HG02623 (cell line): ENCODE data around the gene DAGLB.

Source experiments
- ATAC-seq: cut with Tn5 transposase; IDR thresholded peaks from one replicate; pipeline ENCODE4 v1.9.1; 2021; ENCODE audit warnings: moderate library complexity; ENCODE audit not compliant: unreplicated experiment

The DAGLB gene

DNA sequence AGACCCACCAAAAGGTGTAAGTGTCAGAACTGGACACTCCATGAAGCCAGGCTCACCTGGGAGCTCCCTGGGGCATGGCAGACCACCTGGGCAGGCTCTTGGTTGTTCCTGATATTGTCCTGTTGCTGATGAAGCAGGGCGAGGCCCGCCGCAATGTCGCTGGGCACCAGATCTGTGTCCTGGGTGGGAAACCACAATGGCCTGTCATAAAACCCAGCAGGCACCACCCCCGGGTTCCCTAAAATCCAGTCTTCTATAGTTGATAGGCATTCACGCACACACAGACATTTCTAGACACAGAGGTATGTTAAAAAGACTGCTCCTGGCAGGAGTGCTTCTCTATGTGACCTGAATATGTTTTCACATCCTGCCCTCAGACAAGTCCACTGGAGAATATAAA, 15.0 kb downstream of the DAGLB start:
- ATAC-seq, result no peak

DNA sequence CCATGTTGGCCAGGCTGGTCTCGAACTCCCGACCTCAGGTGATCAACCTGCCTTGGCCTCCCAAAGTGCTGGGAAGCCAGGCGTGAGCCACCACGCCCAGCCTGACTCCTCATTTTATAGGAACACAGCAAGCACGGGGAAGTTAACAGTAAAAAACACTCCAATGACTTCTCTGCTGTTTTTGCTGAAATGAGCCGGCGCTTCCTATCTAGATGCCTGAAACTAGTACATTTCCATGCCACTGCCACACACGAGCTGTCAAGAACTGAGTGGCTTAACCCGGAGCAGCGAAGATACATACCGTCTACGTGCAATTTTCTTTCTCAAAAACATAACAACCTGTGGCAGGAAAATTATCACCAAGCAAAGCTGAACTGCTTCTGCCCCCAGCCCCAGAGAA, 16.8 kb downstream of the DAGLB start:
- no peak for ATAC-seq

DNA sequence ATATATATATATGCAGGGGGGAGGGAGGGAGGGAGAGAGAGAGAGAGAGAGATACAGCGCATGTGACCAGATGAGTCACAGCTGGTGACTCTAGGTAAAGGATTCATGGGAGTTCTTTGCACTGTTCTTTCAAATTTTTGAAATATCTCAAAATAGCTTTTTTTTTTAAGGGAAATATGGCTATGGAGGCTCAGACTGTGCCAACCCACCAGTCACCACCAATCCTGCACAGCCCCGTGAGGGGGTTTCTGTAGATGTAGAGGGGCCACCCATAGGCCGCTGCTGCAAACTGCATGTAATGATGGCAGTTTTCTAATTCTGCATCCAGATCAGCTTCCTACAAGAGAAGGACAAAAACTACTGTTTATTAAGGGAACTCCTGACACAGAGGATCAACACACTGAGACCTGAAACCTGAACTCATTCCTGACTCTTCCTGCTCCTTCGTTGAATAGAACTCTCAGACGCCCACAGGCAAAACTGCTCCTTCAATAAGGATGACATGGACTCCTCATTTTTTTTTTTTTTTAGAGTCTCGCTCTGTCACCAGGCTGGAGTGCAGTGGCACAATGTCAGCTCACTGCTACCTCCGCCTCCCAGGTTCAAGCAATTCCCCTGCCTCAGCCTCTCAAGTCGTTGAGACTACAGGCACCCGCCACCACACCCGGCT, 17.3 kb downstream of the DAGLB start:
- ATAC-seq, result no peak

DNA sequence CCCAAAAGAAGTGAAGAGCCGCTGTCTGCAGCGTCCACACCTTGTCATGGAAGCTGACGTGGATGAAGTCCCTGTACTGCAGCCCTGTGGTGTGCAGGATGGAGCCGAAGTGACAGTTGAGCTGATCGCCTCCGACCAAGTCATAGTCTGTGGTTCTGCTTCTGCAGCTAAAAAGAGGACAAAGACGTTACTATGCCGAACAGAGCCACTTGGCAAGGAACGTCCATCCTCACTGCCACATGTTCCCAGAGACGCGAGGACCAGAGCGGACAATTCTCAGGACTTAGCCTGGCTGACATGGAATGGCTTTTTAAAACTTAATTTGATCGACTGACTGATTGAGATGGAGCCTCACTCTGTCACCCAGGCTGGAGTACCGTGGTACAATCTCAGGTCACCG, 21.8 kb downstream of the DAGLB start:
- ATAC-seq, result no peak

DNA sequence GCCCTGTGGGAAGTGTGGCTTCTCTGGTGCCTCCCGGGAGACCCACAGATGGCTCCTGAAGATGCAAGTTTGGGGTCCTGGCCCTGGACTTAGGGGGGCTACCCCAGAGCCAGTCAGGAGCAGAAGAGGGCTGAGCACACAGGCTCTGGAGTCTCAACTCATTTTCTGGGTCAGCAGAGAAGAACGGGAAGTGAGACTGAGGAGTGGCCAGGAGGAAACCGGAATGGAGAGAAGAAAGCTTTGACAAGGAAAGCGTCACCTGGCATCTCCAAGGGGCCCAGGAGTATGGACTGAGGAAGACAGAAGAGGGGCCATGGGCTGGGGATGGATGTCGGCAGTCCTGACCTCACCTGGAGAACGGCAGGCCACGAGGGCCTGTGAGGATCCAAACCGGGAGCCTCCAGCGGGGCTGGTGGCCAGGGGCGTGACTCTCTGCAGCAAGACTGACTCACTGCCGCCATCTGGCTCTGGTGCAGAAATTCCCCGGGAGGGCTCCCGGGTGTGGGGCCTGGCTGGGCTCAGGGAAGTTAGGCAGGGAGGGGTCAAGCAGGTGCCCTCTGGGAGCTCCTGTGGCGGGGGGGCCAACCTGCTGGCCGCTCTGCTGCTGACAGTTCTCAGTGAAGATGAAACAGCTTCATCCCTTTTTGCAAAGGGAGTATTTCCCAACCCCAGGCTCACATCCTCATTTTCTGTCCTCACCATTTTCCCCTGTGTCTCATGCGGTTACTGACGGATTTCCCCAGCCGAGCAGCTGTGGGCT, 23.6 kb downstream of the DAGLB start:
- no peak for ATAC-seq

DNA sequence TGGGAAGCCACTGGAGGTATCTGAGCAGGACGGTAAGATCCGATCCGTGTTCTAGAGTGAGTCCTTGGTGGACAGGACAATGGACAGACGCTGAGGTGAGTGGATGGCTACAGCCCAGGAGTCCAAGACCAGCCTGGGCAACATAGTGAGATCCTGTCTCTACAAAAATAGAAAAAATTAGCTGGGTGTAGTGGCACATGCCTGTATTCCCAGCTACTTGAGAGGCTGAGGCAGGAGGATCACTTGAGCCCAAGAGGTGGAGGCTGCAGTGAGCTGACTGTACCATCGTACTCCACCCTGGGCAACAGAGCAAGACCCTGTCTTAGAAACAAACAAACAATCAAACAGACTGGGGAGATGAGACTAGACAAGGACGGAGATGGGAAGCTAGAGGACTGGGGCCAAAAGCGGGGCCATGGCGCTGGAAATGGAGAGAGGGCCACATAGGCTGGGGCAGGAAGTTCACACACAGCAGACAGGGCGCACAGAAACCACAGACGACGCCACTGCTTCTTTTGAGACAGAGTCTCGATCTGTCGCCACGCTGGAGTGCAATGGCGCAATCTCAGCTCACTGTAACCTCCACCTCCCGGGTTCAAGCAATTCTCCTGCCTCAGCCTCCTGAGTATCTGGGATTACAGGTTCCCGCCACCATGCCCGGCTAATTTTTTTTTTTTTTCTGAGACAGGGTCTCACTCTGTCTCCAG, 24.7 kb downstream of the DAGLB start:
- ATAC-seq, result no peak

DNA sequence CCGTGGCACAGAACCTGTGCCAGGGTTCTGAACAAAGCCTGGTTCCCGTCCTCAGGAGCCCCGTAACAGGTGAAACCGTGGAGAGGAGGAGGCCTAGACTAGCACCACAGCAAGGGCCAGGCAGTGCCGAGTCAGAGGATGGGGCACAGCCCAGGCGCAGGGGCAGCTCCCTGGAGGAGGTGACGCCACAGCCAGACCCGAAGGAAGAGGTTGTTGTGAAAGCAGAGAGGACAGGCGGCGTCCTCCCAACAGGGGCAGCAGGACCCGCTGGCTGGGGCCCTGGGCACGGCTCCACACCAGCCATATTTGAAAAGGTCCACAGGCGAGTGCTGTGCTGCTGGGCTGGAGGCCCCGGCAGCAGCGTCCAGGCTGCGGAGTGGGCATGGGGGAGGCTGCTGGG, 25.7 kb downstream of the DAGLB start:
- ATAC-seq, result no peak

DNA sequence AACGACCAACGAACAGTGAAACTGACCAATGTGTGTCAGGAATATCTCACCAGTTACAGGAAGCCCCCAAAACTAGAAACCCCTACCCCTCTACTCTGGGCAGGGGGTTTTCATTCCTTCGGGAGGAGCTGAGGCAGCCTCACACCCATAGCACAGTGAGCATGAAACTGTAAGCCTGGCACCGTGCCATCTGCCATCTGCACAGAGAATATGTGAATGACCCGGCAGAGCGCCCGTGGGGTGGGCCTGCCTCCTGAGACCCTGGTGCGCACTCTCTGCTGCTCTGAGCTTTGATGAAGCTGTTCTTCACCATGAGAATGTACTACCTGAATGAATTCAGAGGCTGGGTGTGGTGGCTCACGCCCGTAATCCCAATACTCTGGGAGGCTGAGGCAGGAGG, 27.1 kb downstream of the DAGLB start:
- no peak for ATAC-seq

DNA sequence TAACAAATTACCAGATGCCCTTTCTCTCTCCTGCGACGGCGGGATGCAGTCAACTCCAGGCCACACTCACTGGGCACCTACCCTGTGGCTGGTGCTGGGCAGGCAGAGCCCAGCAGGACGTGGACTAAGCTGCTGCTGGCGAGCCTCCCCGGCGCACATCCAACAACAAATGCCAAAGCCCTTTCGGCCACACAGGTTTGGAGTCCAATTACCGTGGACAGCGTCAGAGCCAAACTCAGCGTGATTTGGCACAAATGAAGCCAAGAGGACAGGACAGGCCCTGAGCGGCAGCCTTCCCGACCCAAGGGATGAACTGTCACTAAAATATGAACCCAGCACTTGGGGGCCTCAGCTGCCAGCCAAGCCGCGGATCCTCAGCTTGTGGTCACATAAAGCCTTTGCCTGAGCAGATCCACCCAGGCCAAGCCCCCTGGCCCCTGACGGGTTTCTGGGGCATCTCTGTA, 28.4 kb downstream of the DAGLB start:
- no peak for ATAC-seq

DNA sequence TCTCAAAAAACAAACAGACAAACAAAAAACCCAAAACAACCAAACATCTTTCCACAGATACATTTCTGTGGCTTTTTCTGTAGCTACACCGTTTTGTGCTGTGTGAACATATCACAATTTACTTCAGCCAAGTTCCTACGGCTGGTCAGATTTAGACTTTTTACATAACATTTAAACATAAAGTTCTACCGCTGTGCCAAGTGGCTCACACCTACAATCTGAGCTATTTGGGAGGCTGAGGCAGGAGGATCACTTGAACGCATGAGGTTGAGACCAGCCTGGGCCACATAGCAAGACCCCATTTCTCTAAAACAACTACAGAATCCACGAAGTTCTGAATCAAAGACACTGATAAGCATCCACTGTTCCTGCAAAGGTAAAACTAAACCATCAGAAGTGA, 30.3 kb downstream of the DAGLB start:
- ATAC-seq, result no peak

DNA sequence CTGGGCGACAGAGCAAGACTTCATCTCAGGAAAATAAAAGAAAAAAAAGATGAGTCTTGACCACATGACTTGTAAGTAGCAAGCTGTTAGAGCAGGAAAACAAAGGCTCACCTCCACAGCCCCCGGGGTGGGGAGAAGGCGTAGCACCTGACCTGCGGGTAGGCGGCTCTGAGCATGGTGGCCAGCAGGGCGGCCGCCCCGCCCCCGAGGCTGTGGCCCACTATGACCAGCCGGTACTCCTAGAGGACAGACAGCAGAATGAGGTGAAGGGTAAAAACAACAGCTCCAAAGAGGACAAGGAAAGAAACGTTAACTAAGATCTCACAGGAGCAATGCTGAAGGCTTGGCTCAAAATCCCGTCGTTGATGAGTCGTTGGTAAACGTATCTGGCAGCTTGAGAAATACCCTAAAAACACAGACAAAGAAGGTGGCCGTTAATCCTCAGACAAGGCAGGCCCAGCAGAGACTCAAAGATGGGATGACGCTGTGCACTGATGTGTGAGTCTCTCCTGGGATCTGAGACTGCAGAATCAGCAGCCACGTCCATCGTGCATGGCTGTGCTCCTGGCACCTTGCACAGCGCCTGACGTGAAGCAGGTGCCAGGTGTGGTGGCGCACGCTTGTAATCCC, 31.1 kb downstream of the DAGLB start:
- no peak for ATAC-seq

DNA sequence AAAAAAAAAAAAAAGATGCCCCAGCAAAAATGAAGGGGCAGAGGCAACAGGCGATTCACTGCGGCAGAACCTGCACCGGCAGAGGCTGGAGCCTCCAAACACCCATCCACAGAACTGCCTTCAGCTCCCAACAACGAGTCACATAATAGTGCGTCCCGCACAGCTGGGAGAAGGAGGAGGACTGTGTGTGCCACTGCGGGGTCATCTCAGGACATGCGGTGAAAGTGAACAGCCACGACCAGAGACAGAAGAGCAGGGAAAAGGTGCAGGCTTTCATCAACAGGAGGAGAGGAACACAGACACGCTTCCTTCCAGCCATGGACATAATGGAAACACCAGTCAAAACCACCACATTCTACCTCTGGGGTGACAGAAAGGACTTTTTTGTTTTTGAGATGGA, 34.1 kb downstream of the DAGLB start:
- ATAC-seq, result no peak

DNA sequence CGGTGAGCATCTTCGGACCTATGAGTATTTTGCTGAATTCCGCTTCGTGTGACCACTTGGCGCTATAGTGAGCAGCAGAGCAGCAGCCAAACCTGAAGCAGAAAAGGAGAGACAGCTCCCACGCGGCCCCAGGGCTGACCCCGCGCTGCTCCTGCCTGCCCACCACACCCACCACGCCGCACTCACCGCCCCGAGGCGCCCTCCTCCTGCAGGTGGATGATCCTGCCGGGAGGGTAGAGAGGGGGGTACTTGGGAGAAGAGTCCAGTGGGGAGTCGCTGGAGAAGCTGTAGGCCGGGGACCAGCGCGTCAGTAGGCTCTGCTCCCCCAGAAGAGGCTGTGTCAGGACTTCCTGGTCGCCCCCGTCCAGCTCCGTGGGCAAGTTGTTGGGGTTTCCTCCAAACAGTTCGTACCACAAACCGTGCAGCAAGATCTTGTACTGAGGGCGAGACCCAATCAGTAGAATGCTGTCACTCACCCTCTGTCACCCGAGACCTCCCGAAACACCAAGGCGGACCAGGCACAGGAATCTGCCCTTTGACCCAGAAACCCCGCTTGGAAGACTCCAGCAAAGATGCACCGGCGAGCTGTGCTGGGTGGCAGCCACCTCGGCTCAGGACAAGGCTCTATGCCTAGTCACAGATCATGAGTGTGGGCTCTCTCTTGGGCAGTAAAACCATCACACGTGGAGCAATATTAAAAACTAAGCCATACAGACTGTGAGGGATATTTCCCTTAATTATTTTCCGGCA, 37.6 kb downstream of the DAGLB start:
- no peak for ATAC-seq

DNA sequence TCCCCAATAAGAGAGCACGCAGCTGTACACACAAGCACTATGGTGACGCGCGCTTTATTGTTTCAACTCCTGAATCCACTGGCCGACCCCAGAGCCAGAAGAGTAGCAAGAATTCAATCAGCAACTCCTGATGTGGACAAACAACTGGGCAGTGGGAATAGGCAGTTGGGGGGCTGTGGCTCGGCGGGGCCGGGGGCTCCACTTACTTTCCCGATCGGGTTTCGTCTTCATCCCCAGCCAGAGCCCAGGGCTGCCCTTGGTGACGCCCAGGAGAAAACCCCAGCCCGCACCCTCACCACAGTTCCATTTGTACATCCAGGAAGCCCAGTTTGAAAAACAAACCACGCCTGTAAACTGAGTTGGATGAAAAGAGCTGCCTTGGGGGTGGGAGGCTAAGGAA, 38.7 kb downstream of the DAGLB start:
- ATAC-seq, result no peak

DNA sequence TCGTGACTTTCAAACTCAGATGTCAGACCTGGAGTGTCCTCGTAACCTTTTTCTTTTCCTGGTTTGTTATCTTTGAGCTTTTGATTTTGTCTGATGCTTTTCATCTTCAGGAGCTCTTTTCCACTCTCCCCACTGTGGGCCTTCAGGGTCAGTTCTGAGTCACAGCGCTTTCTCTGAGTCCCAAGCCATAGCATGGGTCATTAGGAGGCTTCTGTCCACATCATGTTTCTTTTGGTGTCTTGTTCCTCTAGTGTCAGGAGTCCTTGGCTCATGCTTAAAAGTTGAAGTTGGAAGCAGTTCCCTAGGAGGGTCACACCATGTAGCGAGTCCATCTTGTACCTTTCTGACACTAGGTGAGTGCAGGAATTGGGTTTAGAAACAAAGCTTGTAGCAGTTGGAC, 40.3 kb downstream of the DAGLB start:
- no peak for ATAC-seq

DNA sequence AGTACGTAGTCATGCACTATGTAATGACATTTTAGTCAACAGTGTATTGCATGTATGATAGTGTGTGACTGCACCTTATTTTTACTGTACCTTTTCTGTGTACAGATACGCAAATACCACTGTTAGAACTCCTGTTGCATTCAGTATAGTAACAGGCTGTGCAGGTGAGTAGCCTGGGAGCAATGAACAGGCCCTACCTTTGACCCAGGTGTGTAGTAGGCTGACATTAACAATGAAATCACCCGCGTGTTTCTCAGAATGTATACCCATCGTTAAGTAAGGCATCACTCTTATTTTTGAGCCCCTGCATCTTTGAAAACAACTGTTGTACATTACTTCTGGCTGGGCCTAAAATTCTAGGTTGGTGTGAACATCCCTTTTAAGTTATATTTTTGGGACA, 41.6 kb downstream of the DAGLB start:
- ATAC-seq, result no peak

DNA sequence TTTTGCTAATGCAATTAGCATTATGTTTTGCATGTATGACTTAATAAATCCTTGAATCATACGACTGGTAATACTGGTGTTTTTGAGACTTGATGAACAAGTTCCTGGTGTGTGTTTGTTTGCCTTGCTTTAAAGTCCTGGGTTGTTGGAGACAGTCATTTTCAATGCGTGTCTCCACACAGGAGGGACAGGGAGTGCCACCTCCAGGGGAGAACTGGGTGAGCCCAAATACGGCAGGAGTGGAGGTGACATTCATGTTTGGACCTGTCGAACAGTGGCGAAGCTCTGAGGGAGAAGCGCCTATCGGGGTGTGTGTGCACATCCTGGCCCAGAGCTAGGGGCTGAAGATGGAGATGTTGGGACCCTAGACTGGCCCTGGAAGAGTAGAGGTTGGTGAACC, 43.8 kb downstream of the DAGLB start:
- ATAC-seq, result no peak

DNA sequence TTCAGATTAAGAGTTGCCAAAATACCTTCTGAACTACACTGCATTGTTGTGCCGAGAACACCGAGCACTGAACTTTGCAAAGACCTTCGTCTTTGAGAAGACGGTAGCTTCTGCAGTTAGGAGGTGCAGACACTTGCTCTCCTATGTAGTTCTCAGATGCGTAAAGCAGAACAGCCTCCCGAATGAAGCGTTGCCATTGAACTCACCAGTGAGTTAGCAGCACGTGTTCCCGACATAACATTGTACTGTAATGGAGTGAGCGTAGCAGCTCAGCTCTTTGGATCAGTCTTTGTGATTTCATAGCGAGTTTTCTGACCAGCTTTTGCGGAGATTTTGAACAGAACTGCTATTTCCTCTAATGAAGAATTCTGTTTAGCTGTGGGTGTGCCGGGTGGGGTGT, 45.0 kb downstream of the DAGLB start:
- ATAC-seq, result no peak

DNA sequence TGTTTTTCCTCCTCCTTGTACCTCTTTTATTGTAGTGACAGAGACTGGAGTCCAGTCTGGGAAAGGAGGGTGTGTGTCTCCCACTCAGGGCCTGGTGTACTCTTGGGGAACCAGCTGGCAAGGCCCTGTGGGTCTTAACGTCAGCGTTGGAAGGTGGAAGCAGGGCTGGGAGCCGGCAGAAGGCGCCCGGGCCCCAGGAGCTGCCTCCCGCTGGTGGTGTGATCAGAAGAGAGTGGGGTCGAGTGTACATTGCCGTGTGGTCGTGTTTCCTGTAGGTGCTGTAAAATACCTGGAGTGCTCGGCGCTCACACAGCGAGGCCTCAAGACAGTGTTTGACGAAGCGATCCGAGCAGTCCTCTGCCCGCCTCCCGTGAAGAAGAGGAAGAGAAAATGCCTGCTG, 45.7 kb downstream of the DAGLB start:
- no peak for ATAC-seq

DNA sequence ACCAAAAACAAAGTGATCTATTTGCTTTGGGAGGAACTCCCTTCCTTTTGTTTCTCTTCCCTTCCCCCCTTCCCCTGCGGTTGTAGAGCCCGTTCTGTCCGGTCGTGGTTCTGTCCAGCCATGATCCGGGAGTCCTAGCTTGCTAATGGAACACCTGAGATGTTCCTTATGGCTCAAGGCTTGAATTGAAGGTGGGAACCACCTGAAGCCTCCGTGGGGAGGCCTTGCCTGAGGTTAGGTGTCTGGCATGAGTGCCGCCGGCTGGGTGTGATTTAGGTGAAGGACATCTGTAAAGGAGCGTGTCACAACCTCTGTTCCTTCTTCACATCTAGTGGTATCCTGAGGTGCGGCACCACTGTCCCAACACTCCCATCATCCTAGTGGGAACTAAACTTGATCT, 46.2 kb downstream of the DAGLB start:
- ATAC-seq, result no peak
